ENCODE results near the gene P3H2.
"Not testable (repeated sequence)": the region's sequence is repeated elsewhere in the genome, so short reads cannot be mapped to it uniquely, and the experiment has no call there.

P3H2 gene

DNA sequence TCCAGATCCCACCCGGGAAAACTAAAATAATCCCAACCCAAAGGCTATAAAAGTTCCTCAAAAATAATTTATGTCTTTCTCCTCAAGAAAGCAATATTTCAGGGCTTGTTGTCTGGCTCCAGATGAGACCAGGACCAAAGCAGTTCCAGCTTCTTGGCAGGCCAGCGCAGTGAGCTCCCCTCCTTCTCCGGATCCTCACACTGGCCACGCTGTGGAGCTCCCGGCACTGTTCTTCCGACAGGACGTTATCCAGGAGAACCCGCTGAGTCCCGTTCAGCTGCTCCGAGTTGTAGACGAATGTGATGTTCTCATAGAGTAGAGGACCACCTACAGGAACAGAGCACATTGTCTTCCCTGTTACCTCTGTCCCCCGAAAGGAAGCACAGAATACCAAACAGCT, 146.3 kb downstream of the P3H2 start:
- no peak for DNase-seq

DNA sequence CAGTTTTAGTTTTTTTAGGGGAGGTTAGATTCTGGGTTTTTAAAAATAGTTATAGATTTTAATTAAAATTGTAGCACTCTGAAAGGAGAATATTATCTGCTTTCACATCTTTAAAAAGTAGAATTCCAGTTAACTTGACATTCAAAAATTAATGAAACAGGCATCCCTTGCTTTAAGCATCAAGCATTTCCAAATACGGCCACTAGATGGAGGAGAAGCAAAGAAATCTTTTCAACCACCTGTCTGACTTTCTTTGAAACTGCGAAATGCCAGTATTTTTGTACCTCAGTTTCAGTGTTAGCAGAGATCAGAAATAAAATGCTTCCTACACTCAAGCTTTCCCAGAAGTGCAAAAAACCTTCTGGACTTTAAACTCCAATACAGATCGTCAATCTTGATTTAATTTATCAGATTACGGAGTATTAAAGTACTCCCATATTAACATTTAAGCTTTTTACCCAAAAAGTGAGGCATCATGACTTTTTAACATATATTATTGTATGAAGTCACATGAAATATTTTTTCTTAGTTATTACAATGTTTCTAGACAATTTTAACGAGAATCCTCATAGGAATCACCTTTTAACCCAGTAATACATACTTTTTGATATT, 153.3 kb downstream of the P3H2 start:
- peak; percentile 28 for DNase-seq

DNA sequence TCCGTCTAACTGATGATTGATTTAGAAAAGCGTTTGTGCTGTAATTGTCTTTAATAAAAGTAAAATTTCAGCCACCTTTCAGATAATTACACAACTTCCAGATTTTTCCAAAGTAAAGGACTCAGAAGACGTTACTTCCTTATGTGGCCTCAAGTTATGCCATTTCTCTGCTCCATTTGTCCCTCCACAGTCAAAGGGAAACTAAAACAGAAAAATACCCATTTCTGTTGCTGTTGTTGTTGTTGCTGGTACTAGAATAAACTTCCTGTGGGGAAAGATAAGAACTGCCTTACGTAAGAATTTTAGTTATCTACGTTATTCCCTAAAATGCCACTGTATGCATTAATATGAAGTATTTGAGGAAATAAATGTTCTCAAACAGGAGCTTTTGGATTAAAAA, 153.9 kb downstream of the P3H2 start:
- no peak for DNase-seq

DNA sequence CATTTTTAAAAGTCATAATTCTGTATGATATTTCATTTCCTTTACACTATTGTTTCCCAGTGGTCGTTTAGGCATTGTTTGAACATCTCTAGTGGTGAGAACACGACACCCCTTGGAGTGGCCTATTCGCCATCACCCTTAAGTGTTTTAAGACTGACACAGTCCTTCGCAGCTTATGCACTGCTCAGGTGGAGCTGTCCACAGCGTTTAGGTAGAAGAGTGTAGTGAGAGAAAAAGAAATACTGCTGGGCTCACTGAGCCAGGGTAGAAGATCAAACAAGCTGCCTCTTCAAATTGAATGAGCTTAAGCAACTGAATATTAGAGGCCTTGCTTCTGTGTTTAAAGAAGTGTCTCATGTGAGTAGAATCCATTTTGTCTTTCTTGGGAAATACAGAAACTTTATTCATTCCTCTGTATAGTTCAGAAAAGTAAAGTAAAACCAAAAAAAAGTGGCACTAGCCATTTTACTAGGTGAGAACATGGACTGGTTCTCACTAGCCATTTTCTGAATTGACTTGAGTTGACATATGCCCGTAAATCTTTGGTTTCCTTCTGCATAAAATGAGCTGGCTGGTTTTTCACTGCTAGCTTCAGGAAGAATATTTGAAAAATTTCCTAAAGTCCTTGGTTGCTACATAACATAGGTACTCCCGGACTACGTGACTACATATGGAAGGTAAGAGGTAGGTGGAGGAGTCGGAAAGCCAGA, 155.9 kb downstream of the P3H2 start:
- no peak for DNase-seq

DNA sequence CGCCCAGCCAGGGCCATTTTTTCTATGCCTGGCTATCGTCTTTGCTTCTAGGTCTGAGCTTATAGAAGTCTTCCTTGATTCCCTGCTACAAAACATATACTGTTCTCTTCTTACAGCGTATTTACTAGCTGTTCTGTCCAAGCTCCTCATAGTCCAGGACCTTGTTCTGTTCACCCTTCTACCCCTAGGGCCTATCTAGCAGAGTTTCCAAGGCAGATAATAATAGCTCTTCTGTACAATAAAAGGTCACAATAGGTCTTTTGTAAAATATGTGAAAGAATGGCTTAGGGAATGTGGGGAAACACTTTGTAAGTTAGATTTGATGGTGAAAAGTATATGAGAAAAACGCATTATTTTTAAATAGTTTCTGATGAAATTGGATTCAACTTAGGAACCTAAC, 158.2 kb downstream of the P3H2 start:
- no peak for DNase-seq

DNA sequence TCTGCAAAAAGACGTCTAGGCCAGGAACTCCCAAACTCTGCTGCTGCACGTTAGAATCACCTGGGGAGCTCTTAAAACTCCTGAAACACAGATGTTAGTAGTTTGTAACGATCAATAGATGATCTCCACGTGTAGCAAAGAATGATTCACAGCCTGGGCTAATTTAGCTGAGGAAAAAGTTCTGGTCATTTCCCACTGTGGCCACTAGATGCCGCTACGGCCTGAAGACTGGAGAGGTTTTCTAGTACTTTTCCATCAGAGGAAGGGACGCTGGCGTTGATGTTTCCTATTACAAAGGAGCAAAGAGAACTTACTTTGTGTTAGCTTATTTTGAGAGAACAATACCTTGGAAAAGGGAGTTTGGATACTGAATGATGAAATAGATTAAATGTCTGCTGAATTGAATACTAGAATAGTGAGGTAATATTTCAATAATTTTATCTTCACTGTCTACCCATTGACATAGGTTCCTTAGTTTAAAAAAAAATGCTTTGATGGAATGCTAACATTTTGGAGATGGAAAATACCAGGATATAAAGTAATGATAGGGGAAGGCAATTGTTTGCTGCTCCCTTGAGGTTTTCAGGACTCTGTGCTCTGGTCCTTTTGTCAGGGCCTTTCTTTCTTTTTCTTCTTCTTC, 159.1 kb downstream of the P3H2 start:
- DNase-seq, result peak; percentile 64

DNA sequence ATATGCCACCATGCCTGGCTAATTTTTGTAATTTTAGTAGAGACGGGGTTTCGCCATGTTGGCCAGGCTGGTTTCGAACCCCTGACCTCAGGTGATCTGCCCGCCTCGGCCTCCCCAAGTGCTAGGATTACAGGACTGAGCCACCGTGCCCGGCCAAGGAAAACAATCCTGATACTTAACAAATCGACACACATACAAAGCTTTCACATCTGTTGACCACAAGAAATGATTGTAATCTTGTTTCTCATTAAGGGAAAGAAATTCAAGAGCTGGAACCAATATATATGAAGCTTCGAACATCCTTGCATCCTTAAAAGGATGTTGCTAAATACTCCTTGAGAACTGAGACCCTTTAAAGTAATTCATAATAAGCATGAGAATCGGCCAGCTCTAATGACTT, 159.6 kb downstream of the P3H2 start:
- not testable (repeated sequence) for DNase-seq

DNA sequence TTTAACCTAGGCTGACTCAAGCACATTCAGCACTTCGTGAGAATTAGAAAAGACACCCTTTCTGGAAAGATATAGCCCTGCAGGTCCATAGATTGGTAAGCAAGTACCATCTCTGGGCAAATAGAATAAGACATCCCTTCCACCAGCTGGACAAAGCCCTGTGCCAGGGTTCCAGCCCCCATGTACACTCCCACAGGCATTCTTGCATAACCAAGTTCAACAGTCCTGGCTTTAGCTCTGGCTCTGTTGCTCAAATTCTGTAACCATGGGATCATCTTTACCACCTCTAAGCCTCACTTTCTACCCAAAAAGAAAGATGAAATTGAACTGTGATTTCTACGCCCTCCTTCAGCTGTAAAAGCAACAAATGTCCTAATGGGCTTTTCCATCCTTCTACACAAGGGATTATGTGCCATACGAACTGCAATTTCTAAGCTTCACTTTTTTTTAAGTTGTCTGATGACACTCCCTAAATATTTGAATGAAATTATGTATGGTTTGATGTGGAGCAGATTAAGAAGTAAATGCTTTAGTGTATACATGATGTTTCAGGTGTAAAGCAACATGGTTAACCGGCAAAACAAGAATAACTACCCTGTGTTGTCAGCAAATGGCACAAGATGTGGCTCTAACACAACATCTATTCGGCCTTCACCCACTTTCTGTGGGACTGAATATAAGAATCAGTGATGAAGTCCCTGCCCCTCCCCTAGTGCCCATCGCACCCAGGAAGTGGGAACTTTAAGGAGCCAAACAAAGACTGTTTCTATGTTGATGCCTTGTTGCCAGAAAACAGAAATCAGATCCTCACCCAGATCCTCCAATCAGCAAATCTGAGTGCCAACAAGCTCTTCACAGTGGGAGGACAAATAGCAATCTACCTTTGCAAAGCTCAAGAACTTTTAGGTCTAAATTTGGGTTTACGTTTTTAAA, 165.7 kb downstream of the P3H2 start:
- DNase-seq, result no peak

DNA sequence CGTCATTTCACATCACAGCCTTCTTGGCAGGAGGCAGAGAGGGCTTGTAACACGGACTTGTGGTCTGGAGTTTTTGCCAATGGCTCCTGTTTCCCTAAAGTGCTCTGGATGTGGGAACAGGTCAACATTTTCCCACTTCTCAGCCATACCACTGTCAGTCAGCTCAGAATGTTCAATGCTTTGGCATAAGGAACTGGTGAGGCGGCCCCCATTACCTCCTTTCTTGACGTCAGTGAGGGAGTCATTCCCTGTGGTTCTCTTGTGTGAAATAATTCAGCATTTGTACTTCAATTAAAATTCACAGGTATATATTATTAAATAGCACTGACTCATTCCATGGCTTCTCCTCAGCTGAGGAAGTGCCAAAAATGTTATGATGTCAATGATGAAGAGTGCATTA, 167.1 kb downstream of the P3H2 start:
- no peak for DNase-seq

DNA sequence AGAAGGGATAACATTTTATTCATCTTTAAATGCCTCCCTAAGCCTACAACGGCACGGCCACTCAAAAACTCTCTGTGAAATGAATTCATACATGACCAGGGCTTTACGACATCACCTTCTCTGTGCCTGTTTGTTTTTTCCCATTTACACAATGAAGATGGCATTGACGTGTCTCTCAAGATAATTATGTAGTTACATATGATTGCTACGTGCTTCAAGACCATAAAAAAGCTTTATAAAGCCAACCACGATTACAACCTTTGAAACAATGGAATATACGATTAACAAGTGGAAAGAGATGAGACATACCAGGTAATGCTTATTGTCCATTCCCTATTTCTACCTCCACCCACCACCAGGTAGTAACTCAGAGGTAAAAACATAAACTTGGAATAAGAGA, 168.4 kb downstream of the P3H2 start:
- DNase-seq, result no peak

DNA sequence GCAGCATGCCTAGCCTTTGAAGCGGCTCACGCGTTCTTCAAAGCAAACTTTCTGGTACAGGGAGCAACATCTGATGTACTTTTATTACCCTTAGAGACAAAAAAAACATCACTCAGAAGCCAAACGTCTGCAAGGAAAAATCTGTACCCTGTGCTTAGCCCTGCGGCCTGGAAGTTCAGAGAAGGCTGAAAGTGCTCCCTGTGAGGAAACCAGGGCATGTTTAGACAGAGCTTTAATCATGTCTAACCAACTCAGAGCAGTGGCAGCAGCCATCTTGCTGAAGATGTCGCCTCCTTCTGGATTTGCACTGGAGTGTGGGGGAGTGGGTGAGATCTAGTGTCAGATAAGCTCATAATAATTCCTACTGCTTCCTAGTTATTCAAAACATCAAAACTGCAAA, 170.4 kb downstream of the P3H2 start:
- no peak for DNase-seq

DNA sequence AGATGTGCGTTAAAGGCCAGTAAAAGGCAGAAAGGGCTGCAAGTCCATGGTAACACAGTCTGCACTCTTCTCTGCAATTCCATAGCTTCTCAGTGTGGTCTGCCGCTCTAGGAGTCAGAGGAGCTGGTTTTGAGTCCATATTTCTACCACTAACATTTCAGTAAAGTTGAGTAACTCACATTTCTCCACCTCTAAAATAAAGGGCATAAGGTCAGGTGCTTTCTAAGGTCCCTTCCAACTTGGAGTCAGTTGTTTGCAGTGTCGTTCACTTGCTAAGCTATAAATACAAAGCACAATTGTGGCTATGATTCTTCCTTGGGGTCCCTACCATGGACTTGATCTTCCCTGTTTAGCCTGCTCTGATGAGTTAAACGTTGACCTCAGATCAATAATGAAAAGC, 171.1 kb downstream of the P3H2 start:
- no peak for DNase-seq

DNA sequence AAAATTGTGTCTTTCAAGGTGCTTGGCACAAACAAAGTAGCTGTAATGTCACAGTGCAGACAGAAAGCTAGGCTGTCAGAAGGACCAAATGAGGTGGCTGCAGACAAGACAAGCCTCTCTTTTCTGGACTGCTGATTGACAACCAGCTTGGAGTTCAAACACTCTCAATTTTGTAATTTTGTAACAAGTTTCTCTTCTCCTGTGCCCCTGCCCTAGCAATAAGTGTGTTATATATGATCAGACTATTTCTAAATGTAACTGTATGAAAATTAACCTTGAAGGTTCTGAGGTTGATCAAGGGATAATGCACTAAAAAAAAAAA, 172.0 kb downstream of the P3H2 start:
- no peak for DNase-seq

DNA sequence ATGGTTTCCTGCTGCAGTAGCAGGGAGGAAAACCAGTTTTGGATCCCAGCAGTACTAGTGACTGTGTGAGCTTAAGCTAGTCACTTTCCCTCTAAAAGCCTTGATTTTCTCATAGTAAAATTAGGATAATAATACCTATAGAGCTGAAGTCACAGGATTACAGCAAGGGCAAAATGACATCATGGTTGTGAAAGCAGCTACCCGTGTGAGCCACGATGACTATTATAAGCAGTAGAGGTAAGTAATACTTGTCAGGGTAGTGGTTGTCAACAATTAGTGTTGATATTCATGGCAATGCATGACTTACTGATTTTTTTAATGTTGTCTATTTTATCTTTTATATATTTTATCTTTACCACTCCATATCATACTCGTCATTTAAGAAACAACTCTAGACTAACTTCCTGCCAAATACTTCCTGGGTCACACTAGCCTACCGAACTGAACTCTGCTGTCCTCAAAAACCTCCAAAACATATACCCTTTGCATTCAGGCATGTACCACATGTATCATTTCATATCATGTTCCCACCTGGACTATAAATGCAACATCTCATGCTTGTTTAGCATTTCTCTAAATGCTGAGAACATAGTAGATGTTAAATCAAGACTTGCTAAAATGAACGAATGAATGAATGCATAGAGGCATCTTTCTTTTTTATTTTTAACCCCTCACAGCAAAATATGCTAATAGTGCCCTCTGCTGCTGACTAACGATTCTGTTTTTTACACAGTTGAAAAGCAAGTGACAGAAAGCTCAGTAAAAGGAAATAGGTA, 172.6 kb downstream of the P3H2 start:
- no peak for DNase-seq

DNA sequence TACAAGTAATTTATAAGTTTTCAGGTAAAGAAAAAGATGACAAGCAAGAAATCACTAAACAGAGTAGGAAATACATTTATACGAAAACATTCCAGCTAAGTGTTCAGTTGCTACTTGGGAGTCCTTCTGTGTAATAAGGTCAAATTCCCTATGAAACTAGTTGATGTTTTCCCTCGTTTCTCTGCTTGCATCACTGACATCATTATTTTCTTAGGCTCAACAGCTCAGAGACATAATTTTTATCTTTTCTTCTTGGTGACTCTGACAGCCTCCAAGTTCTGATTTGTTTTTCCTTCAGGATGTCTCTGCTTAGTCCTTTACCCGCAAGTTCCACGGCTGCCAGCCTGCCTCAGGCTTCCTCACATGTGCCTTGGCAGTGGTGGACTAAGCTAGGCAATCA, 173.6 kb downstream of the P3H2 start:
- no peak for DNase-seq

DNA sequence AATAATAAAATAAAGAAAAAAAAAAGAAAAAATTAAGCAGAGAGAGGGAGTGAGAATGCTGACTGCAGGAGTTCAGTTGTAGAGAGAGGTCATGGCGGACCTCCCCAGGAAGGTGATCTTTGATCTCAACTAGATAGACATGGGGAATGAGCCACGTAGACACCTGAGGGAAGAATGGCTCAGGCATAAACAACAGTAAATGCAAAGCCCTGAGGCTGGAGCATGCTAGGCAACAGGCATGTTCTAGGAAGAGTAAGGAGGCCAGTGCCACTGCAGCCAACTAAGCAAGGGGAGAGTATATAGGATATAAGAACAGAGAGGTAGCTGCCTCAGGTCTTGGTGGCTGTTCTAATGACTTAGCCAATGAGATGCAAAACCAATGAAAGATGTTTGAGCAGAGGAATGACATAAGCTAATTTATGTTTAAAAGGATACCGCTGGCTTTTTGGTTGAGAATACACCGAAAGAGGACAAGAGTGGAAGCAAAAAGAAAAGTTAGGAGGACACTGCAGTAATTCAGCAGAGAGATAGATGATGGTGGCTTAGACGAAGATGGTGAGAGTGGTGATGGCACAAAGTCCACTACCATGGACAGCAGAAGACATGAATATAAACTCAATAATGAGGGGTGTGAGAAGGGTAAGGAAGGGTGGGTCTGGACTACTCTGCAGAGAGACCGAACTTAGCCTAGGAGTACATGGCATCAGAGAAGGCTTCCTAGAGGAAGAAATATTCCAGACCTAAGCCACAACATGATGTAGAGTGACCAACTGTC, 174.6 kb downstream of the P3H2 start:
- no peak for DNase-seq

DNA sequence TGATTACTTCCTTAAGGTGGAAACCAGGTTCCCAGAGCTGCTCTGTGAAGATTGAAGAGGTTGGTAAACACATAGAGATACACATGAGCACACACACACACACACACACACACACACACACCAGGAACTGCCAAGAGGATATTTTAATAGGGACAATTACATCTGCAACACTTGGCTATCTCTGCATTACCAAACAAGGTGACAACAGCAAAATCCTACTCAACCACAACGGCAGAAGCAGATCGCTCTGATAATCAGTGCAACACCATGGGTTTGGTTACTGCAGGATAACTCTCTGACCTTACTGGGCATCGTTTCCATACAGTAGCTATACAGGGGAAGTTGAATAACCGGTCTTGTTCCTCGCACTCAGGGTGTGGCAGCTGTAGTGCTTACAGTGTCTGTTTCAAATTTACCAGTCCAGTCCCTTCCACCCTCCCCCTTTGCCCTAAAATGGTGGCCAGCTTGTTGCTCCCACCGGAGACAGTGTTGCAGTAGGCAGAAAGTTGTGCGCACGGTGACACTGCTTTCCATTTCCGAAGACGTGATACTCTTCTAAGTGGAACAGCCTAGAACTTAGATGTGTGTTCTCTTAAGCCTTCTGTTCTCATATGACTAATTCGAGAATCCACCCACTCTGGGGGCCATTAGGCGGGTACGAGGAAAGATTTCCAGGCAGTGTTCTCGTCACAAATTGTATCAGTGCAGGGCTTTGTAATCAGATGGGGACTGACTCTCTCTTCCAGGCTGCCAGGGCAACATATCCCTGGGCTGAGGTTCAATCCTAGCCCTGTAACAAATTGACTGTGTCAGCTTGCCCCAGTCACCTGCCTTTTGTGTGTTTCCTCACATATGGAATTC, 176.2 kb downstream of the P3H2 start:
- no peak for DNase-seq

DNA sequence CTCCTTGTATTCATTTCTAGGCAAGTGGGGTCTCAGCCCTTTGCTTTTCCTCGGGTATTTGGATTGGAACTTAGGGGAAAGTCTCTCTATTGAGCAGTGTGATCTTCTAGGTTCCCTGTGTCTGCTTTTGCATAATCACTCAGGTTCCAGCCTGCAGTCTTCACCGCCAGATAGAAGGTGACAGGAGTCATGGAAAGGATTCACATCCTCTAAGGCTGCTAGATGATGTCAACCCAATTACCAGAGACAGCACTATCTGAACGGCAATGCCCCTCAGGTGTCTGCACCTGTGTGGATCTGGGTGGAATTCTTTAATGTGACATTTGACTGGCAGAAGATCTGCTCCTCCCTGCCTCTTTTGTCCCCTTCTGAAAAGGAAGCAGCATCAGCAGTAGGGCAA, 177.7 kb downstream of the P3H2 start:
- DNase-seq, result no peak

DNA sequence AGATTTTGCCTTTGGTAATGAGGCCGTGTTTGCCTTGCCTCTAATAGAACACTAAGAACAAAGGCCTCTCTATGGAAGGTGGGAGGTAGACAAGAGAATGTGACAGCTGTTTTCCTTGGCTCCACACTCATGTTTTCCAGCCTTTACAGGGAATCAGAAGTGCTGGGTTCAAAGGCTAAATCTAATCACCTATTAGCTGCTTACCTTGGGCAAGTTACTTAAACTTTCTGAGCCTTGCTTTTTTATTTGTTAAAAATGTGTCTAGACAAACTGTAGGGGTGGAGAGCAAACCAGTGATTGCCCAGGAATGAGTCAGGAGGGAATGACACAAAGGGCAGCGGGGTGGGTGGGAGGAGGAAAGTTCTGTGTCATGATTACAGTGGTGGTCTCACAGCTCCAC, 179.0 kb downstream of the P3H2 start:
- DNase-seq, result no peak

DNA sequence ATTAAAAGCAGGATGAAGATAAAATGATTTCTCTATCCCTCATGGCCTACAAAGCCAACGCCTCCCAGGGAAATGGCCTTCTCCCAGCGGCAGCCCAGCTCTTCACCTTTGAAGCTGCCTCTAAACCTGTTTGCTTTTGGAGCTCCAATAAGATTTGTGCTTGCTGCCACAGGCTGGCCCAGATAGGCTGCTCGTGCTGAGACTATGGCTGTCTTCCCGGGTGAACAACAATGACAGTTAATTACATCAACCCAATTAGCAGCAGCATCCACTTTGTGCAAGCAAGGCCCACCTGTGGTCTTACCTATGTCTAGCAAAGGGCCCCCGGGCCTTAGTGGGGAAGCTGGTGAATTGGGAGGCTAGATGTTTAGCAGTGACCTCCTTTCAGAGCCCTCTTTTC, 179.6 kb downstream of the P3H2 start:
- DNase-seq, result no peak
